Effector memory CD8-positive, alpha-beta T cell (primary cell): Measurements from ENCODE around the gene TRPM2.

Experiments
- ATAC-seq: fragments of 150-1000 bp; cut with Tn5 transposase; replicated peaks from 2 replicates; pipeline ENCODE4 v1.10.0; 2021; ENCODE audit warnings: mild to moderate bottlenecking, moderate library complexity
- DNase-seq, 3 experiments: peaks; one replicate each; pipeline ENCODE4 v3.0.0; 2021
- H3K27ac Mint-ChIP-seq, 2 donors: one replicate each; pipeline ENCODE4 v1.8.0; 2022; ENCODE audit warnings: mild to moderate bottlenecking in 2 of 2, mixed read lengths in 2 of 2, moderate library complexity in 2 of 2
- H3K27me3 Mint-ChIP-seq, 2 donors: one replicate each; pipeline ENCODE4 v1.8.0; 2022; ENCODE audit warnings: mixed read lengths in 2 of 2
- H3K36me3 Mint-ChIP-seq: one replicate; pipeline ENCODE4 v1.8.0; 2022; ENCODE audit warnings: mild to moderate bottlenecking, moderate library complexity, mixed read lengths; ENCODE audit not compliant: insufficient read depth
- H3K4me1 Mint-ChIP-seq, 2 donors: one replicate each; pipeline ENCODE4 v1.8.0; 2022; ENCODE audit warnings: low read depth in 2 of 2, mixed read lengths in 2 of 2
- H3K4me3 Mint-ChIP-seq, 2 donors: one replicate each; pipeline ENCODE4 v1.8.0; 2022; ENCODE audit warnings: mild to moderate bottlenecking in 2 of 2, mixed read lengths in 2 of 2, moderate library complexity in 2 of 2
- H3K9me3 Mint-ChIP-seq, 2 donors: one replicate each; pipeline ENCODE4 v1.8.0; 2022; ENCODE audit warnings: mixed read lengths in 2 of 2

The TRPM2 gene

GRCh38 chr21:44480200-44481053 is 127.0 kb downstream of the TRPM2 start:
- no peak for ATAC-seq
- no peak overlapping the region for H3K27ac Mint-ChIP-seq
- no peak overlapping the region for H3K4me3 Mint-ChIP-seq
- DNase-seq = no peak
- H3K4me1 Mint-ChIP-seq = peaks cover 5 to 6% of the 10 kb centered on the region in 2 donors
- no peaks in the 10 kb centered on the region for H3K9me3 Mint-ChIP-seq
- peaks cover 3% of the 10 kb centered on the region for H3K36me3 Mint-ChIP-seq
- peaks cover 16 to 40% of the 10 kb centered on the region in 2 donors for H3K27me3 Mint-ChIP-seq

GRCh38 chr21:44482581-44483287 is 129.3 kb downstream of the TRPM2 start:
- no peak for ATAC-seq
- H3K27ac Mint-ChIP-seq = no peak overlapping the region
- H3K27me3 Mint-ChIP-seq = peaks cover 20 to 49% of the 10 kb centered on the region in 2 donors

DNA sequence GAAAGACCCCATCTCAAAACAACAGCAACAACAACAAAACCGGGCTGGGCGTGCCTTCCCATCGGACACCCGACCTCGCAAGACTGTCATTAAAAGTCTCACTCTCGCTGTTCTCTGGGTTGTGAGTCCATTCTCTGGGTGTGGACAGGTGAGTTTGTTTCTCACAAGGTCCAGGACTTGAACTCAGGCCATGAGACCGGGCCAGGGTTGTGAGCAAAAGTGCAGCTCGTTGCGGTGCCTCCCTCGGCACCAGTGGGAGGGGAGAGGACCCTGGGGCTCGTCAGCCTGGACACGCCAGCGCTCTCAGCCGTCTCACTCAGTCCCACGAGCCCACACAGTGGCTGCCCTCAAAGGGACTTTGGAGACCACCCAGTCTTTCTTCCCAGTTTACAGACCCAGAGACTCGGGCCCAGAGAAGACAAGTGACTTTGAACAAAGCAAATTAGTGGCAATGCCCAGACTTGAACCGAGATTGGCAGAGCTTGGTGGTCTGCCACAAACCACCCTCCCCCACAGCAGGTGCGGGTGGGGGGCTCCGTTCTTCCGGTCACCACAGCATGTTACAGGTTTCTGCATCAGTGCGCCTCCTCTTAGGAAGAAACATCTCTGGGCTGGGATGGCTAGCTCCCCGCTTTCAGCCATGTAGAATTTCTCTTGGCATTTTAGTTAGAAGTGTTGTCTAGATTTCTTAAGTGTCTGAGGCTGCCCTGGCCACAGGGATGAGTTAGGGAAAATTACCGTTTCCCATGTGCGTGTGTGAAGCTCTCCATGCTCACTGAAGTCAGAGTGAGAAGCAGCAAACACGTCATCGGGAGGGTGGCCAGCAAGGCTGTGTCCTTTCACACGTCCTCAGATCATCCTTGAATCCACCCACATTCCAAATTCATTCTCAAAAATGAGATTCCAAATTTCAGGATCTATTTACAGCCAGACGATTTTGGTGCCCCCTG is 130.1 kb downstream of the TRPM2 start:
- Mint-ChIP-seq H3K4me1 (peaks cover 5 to 6% of the 10 kb centered on the region in 2 donors), H3K9me3 (no peaks in the 10 kb centered on the region), H3K36me3 (peaks cover 3% of the 10 kb centered on the region), H3K4me3 (no peak overlapping the region), H3K27me3 (peaks cover 24 to 51% of the 10 kb centered on the region in 2 donors), H3K27ac (no peak overlapping the region)
- ATAC-seq = no peak
- no peak for DNase-seq

More at GRCh38 chr21:44482581-44483287, 129.3 kb downstream of the TRPM2 start:
- no peak for DNase-seq
- Mint-ChIP-seq H3K36me3 (peaks cover 3% of the 10 kb centered on the region), H3K9me3 (no peaks in the 10 kb centered on the region), H3K4me1 (peaks cover 5 to 6% of the 10 kb centered on the region in 2 donors), H3K4me3 (no peak overlapping the region)

DNA sequence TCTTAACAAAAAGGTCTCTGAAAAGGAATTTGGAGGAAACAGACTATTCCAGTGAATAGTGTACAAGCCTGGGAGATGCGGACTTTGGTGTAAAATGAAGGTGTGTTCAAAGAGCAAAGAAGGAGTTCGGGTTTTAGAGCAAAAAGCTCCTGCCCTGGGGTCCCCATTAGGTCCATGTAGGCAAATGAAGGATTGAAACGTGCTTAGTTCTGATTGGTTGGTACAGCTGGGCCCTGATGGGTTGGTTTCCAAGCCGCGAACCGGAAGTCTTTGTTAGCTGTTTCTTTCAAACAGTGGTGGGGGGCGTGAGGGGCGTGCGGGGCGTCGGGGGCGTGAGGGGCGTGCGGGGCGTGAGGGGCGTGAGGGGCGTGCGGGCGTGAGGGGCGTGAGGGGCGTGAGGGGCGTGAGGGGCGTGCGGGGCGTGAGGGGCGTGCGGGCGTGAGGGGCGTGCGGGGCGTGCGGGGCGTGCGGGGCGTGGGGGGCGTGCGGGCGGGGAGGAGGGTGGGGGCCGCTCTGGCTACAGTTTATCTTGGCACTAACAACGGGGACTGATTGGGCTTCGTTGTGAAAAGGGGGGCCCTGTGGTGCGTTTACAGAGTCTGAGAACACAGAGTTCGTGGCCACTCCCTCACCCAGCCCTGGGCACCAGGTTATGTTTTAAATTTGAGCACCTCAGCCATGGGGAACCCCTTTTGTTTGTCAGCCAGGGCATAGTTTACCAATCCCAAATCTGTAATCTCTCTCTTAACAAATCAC is 131.3 kb downstream of the TRPM2 start:
- Mint-ChIP-seq H3K36me3 (peaks cover 3% of the 10 kb centered on the region), H3K9me3 (no peaks in the 10 kb centered on the region), H3K4me1 (no peaks in the 10 kb centered on the region), H3K4me3 (no peak overlapping the region), H3K27ac (no peak overlapping the region), H3K27me3 (peaks cover 32 to 62% of the 10 kb centered on the region in 2 donors)
- DNase-seq (no peak), ATAC-seq (no peak)

GRCh38 chr21:44485254-44485793 is 131.9 kb downstream of the TRPM2 start:
- Mint-ChIP-seq H3K9me3 (no peaks in the 10 kb centered on the region), H3K27ac (no peak overlapping the region), H3K36me3 (peaks cover 3% of the 10 kb centered on the region), H3K4me1 (no peaks in the 10 kb centered on the region), H3K4me3 (peak overlapping the region in 1 of 2 donors; percentile 6), H3K27me3 (peaks cover 32 to 69% of the 10 kb centered on the region in 2 donors)
- DNase-seq (peak in 1 of 3 experiments; percentile 8), ATAC-seq (peak; percentile 66)

GRCh38 chr21:44485796-44486195 is 132.4 kb downstream of the TRPM2 start:
- Mint-ChIP-seq H3K4me1 (no peaks in the 10 kb centered on the region), H3K36me3 (peaks cover 3% of the 10 kb centered on the region), H3K9me3 (no peaks in the 10 kb centered on the region), H3K27me3 (peaks cover 32 to 73% of the 10 kb centered on the region in 2 donors), H3K4me3 (no peak overlapping the region), H3K27ac (no peak overlapping the region)
- no peak for ATAC-seq
- no peak for DNase-seq

DNA sequence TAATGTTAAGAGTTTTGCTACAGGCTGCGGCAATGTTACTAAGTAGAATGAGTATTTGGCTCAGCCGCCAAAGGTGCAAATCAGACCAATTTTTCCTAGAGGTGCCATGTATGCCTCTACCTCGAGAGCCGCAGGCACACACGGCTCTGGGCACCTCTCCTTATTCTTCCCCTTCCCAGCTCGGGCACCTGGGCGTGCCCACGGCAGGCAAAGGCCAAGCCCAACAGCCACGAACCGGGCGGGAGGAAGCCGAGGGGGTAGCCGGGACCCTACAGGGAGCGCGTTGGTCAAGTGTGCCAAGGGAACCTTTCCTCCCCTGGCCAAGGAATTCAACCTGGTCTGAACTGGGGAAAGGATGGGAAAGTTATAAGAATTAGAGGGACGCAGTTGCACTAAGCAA is 132.9 kb downstream of the TRPM2 start:
- peaks cover 32 to 73% of the 10 kb centered on the region in 2 donors for H3K27me3 Mint-ChIP-seq

GRCh38 chr21:44487831-44488230 is 134.4 kb downstream of the TRPM2 start:
- H3K27ac Mint-ChIP-seq = no peak overlapping the region
- H3K4me1 Mint-ChIP-seq = no peaks in the 10 kb centered on the region
- ATAC-seq (no peak), DNase-seq (peak; percentile 23 to 30 (median 27))
- H3K9me3 Mint-ChIP-seq = peaks cover 0 to 2% of the 10 kb centered on the region in 2 donors
- H3K27me3 Mint-ChIP-seq = peaks cover 41 to 74% of the 10 kb centered on the region in 2 donors
- peaks cover 3% of the 10 kb centered on the region for H3K36me3 Mint-ChIP-seq
- no peak overlapping the region for H3K4me3 Mint-ChIP-seq

More for the DNA sequence above, 132.9 kb downstream of the TRPM2 start:
- no peaks in the 10 kb centered on the region for H3K9me3 Mint-ChIP-seq
- H3K4me1 Mint-ChIP-seq = no peaks in the 10 kb centered on the region
- ATAC-seq = no peak
- DNase-seq = no peak
- H3K36me3 Mint-ChIP-seq = peaks cover 3% of the 10 kb centered on the region
- no peak overlapping the region for H3K27ac Mint-ChIP-seq
- no peak overlapping the region for H3K4me3 Mint-ChIP-seq

DNA sequence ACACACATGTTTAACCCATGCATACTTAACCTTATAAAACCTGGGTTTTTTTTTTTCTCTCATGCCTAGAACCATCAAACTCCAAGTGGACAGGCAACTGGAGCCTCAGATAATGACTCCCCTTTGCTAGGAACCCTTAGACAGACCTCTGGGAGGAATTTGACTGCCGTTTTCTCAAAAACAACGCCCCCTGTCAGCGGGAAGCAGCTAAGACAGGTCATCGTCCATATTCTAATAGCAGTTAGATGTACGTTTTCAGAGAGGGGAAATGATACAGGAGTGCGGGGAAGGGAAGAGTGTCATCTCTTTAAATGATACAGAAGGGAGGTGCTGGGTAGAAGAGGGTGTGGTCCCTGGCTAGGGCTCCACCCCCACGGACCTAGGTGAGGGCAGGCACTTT is 136.5 kb downstream of the TRPM2 start:
- DNase-seq (no peak), ATAC-seq (no peak)
- Mint-ChIP-seq H3K27me3 (peaks cover 41 to 73% of the 10 kb centered on the region in 2 donors), H3K36me3 (peaks cover 3% of the 10 kb centered on the region), H3K4me1 (no peaks in the 10 kb centered on the region), H3K27ac (no peak overlapping the region), H3K4me3 (no peak overlapping the region), H3K9me3 (peaks cover 1 to 9% of the 10 kb centered on the region in 2 donors)

DNA sequence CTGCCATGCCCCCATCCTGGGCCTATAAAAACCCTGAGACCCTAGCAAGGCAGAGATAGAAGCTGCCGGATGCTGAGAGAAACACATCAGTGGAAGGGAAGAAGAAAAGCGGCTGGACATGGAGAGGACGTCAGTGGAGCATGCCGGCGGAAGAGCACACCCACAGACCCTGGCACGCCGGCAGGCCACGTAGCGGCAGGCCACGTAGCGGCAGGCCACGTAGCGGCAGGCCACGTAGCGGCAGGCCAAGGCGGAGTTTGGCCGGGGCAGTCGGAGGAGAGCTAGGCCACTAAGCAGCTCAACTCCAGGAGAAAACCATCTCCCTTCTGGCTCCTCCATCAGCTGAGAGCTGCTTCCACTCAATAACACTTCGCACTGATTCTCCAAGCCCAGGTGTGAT is 137.0 kb downstream of the TRPM2 start:
- Mint-ChIP-seq H3K9me3 (peaks cover 1 to 9% of the 10 kb centered on the region in 2 donors), H3K27ac (no peak overlapping the region), H3K27me3 (peaks cover 40 to 73% of the 10 kb centered on the region in 2 donors), H3K36me3 (peaks cover under 1% of the 10 kb centered on the region), H3K4me1 (no peaks in the 10 kb centered on the region), H3K4me3 (no peak overlapping the region)
- DNase-seq (no peak), ATAC-seq (no peak)

DNA sequence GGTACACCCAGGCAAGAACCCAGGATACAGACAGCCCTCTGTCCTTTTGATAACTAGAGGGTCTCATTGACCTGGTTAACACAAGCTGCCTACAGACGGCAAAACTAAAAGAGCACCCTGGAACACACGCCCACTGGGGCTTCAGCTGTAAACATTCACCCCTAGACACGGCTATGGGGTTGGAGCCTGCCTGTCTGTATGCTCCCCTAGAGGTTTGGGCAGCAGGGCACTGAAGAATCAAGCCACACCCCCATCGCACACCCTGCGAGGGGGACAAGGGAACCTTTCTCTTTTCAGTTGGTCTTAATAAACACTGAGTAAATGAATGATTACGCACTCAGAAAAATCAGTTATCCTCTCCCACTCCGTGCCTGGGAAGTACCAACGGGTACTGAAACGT is 137.4 kb downstream of the TRPM2 start:
- Mint-ChIP-seq H3K27me3 (peaks cover 44 to 75% of the 10 kb centered on the region in 2 donors), H3K4me3 (no peak overlapping the region), H3K9me3 (peaks cover 1 to 9% of the 10 kb centered on the region in 2 donors), H3K27ac (no peak overlapping the region), H3K36me3 (no peaks in the 10 kb centered on the region), H3K4me1 (no peaks in the 10 kb centered on the region)
- no peak for ATAC-seq
- DNase-seq = no peak
